GM18511 (cell line): ENCODE data around the gene CCDC85B.
"Not testable (repeated sequence)": the region's sequence is repeated elsewhere in the genome, so short reads cannot be mapped to it uniquely, and the experiment has no call there.

Source experiments
- ATAC-seq: cut with Tn5 transposase; IDR thresholded peaks from one replicate; pipeline ENCODE4 v1.9.1; 2021; ENCODE audit warnings: mild to moderate bottlenecking, moderate library complexity; ENCODE audit not compliant: unreplicated experiment

Gene CCDC85B

DNA sequence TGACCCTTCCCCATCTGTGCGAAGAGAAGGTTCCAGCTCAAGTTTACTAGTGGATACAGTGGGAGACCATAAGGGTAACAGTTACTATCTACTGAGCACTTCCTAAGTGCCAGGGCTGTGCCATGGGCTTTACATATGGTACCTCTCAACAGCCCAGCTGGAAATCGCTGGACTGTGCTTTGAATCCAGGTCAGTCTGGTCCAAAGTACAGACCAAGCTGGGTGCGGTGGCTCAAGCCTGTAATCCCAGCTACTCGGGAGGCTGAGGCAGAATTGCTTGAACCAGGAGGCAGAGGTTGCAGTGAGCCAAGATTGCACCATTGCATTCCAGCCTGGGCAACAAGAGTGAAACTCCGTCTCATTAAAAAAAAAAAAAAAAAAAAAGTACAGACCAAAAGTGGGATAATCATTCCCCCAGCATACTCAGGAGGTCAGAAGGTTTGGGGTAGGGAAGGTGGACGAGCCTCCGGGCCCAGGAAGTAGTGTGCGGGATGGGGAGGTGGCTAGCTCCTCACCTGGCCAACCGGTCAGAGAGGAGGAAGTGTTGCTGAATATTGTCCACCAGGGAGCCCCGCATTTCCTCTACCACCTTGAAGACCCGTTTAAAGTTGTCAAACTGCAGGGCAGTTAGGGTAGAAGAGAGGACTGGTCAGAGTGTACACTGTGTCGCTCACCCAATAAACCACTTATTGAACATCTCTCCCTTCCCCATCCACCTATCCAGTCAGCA lies 4.5 kb upstream of the CCDC85B start:
- ATAC-seq, result no peak

DNA sequence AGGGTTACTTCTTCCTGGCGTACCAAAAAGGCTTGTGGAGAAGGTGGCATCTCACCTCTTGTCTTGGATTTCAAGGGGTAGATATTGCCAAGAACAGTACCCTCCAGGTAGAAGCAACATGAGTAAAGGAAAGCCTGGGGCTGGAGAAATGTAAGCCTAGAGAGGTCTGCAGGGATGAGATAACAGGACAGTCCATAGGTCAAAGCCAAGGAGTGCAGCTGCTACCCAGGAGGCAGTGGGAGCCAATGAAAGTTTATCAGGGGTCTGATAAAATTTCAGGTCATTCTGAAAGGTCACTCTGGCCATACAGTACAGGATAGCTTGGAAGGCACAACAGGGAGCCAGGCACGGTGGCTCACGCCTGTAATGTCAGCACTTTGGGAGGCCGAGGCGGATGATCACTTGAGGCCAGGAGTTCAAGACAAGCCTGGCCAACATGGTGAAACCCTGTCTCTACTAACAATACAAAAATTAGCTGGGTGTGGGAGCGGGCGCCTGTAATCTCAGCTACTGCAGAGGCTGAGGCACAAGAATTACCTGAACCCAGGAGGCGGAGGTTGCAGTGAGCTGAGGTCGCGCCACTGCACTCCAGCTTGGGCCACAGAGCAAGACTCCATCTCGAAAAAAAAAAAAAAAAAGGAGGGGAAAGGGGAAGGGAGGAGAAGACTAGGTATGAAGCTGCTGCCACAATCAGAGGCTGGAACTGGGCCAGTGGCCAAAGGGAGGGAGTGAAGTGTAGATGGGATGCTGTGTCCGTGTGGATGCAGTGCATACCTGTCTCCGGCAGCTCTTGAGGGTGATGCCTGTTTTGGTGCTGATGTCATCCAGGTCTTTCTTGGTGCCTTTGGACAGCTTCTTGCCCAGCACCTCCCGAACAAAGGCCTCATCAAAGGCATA lies 3.4 kb upstream of the CCDC85B start:
- no peak for ATAC-seq

DNA sequence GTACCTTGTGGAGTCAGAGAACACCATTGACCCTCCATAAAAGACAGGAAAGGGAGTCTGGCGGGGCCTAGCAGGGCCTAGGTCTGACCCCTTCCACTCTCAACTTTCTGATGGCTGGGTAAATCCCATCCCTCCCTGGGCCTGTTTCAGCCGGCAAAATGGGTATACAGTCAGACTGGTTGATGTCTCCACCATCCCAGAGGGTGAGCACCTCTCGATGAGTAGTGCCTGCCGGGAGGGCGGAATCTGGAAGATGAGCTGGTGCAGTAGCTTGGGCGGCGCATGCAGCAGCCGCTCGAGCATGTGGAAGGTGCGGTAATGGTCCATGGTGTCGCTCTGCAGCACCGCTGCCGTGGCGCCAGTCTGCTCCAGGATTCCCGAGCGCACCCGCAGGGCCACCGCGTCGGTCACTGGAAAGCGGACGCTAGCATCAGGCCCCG lies 2.7 kb upstream of the CCDC85B start:
- ATAC-seq, result no peak

DNA sequence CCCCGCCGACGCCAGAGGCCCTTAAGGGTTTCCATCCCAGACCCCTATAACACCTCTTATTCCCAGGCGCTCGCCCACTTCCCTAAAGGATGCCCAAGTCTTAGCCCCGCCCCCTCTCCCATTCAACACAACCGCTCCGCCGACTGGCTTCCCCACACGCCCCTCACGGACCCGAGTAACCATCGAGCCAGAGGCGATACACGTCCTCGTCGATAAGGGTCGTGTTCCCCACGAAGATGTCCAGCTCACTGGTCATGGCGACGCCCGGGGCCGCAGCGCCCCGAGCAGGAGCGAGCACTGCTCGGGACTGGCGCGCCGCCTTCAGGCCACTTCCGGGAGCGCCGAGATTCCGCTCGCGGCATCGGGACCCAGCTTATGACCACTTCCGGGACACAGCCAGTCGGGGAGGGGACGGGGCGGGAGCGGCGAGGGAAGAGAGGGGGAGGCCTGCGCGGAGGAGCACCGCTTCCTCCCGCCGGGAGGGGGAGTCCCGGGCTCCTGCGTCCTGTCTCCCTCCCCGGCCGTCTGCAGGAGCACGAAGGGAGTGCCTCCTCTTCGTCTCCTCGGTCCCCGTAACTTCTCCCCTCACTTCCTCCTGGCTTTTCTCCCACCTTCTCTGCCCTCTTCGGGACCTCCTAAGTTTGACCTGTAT lies 2.2 kb upstream of the CCDC85B start, which contains the start of gene FIBP:
TSS of gene FIBP (minus strand) at position 309 of the 652 bp plus-strand sequence. CDS start at position 256, 53 bp downstream.
- peak; percentile 54 for ATAC-seq

DNA sequence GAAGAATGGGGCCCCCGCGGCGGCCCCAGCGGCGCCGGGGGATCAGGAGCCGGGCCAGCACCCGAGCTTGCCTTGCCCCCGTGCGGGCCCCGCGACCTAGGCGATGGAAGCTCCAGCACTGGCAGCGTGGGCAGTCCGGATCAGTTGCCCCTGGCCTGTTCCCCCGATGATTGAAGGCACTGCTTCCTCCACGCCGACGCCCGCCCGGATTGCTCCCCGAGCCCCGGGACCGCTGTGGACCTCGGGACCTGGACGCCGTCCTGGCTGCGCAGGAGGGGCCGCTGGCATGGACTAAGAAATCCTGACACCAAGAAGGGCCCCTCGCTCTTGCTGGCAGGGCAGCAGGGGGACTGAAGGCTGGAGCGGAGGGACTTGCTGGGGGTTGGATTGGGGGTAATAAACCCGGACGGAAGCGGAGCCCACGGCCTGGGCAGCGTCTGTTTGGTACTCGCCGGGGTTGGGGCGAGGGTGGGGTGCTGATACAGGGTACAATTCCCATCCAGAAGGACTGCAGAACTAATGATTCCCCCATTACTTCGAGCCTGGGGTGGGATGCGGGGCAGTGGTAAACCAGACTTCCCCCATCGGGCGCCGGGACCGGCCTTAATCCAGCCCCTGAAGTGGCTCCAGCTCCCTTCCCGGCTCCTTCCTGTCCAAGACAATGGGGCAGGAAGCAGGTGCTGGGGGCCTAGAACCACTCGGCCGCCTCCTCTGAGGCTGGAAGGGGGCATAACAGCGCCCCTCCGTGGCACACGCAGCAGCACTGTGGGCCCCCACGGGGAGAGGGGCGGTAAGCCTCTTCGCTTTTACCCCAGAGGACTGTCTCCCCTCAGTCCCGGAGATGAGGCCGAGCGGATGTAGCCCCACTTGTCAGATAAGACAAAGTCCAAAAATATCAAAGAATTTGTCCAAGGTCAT lies 1.0 kb downstream of the CCDC85B start:
- ATAC-seq, result no peak

DNA sequence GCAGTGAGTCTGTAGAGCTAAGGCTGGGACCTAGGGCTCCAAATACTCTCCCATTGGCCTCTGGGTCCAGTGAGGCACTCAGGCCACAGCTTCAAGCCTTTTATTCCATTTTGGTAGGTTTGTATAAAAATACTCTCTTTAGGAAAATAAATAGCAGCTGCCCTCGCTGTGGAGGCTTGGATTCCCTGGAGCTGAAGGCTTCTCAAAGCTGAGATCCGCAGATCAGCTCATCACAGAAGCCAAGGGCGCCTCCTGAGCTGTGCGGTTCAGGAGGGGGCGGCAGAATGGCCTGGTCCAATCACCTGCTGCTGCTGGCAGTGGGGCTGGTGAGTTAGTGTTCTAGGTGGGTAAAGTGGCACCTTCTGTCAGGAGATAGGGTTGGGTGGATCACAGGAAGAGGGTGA lies 1.7 kb downstream of the CCDC85B start:
- not testable (repeated sequence) for ATAC-seq

DNA sequence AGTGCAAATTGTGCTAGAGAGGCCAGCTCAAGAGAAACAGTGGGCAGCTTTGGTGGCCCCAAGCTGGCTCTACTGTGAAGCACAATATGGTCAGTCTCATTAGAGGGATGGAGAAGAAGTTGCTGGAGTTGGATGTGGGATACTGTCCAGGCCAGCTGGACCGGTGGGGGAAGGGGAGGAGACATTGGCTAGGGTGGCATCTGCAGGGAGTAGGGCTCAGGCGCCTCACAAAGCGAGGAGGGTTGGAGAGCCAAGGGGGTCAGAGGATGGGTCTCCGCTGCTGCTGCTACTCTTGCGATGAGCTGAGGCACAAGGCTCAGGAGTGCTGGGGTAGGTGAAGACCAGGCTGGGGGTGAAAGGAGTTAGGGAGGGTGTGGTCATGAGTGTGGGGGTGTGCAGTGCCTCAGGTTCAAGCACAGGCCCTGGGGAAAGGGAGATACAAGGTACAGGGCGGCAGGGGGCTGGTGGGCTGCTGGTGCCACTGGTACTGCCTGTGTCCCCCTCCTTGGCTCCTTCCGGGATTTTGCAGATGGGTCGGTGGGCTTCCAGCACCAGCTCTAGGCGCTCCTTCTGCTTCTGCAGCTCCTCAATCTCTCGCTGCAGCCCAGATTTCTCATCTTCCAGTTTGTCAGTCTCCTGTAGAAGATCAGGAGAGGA lies 2.3 kb downstream of the CCDC85B start:
- ATAC-seq, result no peak

DNA sequence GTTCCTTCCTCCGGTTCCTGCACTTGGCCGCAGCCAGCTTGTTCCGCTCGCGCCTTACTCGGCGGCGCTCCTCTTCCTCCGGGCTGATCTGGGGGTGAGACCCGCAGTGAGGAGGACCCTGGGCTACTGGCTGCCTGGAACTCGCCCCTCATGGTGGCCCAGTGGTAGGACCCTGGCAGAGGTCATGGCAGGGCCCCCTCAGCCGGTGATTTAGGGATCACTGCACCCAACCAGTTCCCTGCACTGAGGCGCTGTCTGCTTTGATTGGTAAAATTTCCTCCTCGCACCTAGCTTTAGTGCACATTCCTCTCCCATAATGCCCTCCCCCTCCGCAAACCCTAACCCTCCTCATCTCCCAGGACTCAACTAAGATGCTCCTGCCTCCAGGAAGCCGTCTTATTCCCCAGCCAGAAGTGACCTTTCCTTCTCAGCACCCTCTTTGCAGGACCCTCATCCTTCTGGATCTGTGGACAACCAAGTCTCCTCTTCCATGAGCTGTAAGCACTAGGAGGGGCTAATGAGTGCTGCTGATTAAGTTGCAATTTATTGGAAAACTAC lies 3.6 kb downstream of the CCDC85B start:
- ATAC-seq, result no peak

DNA sequence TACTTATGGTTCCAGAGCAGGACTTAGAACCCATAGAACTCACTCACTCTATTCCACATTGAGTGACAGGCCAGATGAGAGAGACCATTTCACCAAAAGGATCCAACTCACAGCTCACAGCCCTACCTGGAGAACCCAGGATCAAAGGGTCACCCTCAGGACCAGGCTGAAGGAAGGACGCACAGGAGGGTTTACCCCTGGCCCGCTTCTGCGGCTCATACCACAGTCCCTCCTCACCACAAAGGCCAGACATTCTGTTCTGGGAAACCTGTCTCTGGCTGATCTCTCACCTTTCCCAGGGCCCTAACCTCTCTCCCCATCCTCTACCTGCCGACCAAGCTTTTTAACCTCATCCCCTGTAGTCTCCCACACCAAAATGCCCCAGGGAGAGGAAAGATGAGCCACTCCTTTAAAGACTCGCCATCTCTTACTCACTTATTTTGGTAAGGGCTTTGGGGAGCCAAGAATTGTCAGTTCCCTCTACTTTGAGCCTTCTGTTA lies 5.1 kb downstream of the CCDC85B start:
- no peak for ATAC-seq

DNA sequence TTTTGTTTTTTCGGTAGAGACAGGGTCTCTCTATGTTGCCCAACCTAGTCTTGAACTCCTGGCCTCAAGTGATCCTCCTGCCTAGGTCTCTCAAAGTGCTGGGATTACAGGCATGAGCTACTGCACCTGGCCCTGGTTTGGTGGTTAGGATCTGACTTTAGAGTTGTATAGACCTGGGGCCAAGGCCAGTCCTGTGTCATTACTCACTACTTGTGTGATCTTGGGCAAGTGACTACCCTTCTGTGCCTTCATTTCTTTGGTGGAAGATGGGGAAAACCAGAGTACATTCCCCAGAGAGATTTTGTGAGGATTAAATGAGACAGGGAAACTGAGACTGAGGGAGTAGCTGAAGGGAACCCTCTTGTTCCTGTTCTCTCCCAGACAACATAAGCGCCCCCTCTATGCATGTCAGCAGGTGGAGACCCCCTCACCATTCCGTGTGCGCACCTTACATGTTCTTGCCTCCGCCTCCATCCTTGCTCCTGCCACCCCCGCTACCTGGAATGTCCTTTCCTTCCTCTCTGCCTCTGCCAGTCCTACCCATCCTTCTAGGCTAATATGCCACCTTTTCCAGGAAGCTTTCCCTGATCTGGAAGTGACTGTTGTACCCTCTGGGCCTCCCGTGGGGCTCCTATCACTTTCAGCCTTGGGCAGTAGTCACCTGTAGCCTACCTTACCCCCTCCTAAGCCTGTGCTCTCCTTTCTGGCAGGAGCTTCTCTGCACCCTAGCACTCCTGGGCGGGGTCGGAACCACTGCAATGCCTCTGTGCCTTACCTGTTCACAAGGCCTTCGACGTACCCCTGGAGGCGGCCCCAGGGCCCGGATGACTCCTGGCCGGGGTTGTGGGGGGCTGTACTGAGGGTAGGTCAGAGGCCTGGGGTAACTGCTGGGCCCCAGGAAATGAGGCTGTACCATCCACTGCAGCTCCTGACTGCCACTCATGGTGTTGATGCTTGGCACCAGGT lies 5.8 kb downstream of the CCDC85B start:
- no peak for ATAC-seq

DNA sequence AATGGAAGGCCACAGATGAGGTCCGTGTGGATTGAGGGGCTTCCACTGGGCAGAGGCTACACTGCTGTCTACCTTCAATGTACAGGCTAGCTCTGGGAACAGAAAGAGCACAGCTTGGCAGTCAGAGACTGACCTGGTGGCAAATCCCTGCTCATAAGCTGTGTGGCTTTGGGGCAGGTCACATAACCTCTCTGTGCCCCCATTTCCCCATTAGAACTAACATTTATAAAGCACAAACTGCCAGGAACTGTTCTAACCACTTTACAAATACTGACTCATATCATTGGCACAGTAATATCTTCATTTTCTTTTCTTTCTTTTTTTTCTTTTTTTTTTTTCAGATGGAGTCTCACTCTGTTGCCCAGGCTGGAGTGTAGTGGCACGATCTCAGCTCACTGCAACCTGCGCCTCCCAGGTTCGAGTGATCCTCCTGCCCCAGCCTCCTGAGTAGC lies 6.6 kb downstream of the CCDC85B start:
- ATAC-seq, result no peak

DNA sequence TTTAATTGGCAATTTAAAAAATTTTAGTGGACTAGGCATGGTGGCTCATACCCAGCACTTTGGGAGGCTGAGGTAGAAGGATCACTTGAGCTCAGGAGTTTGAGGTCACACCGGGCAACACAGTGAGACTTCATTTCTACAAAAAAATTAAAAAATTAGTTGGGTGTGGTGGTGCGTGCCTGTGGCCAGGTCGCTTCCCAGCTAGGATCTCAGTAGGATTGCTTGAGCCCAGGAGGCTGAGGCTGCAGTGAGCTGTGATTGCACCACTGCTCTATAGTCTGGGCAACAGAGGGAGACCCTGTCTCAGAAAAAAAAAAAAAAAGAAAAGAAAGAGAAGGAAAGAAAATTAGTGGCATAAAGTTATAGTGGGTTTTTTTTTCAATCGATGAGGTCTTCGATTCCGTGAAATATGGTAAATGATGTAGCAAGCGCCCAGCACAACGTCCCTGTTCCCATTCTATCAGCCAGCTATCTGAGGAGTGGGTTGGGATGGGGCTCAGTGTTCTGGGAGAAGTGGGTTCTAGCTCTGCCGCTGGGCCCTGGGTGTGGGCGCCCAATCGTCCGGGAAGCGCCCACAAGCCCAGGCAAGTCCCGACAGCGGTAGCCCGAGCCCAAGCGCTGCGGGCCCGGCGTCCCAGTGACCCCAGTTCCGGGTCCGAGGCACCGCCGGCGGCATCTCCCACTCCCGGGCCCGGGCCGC lies 8.3 kb downstream of the CCDC85B start:
- no peak for ATAC-seq

DNA sequence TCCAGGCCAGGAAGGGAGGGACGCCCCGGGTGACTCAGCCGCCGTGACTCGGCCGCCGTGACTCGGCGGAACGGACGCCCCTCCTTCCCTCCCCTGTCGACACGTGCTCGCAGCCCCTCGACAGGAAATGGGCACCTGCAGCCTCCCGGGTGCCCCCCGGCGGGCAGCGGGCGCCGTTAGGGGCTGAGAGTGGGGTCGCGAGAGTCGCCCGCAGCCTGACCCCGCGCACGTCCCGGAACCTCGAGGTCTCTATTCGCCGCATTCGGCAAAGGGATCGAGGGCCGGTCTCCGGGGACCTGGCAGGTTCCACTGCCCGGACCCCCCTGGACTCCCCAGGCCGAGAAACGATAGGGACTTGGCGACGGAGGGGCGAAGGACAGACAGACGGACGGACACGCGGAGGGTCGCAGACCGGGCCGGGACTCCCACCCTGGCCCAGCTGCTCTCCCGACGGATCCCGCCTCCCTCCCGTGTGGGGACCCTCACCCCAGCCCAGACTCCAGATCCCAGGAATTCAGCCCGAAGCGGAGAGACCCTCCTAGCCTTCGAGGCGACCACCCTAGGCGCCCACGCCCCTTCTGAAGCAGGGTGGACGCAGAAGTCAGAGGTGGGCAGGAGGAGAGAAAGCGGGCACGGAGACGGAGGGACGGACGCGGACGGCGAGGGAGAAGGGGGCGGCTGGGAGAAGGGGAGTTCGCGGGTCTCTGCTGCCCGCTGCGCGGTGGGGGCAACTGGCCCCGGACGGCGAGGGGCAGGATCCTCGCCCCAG lies 9.1 kb downstream of the CCDC85B start:
- peak; percentile 2 for ATAC-seq

DNA sequence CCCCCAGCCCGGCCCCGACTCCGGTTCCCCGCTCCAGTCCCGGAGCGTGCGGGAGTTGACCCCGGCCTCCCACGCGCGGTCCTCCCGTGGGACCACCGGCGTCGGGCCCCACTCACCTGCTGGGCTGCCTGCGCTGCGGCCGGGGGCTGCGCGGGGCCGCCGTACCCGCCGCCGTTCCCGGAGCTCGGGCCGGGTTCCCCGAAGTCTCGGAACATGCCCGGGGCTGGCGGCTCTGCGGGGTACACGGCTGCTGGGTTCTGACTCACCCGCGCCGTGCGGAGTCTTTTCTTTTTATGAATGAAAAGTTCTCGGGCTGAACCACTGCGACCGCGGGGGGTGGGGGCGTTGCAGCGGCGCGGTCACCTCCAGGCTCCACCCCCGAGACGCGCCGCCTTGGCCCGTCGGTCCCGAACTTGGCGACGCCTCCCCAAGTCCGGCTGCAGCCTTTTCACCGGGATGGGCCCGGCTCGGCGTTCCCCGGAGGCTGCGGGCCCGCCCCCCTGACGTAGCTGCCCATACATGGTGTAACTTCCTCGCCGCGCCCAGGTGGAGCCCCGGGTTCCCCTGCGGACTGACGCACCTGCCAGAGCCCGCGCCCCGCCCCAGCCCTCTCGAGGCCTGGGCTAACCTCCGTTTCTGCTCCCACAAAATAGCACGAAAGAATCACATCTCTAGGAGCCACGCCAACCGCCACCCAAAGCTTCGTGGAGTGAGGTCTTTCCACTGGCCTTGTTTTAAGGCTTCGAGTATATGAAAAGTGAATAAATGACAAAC lies 9.8 kb downstream of the CCDC85B start, which contains the start of gene FOSL1:
TSS of gene FOSL1 (minus strand) at position 264 of the 774 bp plus-strand sequence. CDS start at position 215, 49 bp downstream.
- ATAC-seq, result peak; percentile 84

DNA sequence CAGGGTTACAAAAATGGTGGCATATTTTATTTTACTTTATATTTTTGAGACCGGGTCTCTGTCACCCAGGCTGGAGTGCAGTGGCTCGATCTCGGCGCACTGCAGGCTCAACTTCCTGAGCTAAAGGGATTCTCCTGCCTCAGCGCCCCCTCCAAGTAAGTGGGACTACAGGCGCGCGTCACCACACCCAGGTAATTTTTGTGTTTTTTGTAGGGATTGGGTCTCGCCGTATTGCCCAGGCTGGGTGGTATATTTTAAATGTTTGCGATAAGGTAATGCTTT lies 10.4 kb downstream of the CCDC85B start:
- no peak for ATAC-seq

DNA sequence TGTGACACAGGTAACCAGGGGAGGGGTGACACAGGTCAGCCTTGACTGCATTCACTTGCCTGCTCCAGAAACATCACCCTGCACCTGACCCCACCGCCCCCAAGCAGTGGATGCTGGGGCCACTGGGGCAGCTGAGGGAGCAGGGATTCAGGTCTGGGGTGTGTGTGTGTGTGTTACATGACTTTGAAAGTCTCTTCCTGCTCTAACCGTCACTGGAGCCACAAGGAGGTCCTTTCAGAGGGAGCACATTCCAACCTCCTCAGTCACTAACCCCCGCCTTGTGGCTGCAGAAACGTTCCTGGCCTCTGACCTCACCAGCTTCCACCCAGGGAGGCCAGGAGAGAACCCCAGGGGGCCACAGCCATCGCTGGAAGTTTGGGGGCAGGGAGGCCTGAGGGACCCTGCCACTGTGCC lies 12.6 kb downstream of the CCDC85B start:
- ATAC-seq, result no peak
